ENCODE data around the gene TAF5L.

TAF5L gene

GRCh38 chr1:229585338-229585737 is 40.6 kb downstream of the TAF5L start:
- TF ChIP-seq TEAD4 (IDR thresholded peaks at IDR 0.05) = no peak
- no peak for TF ChIP-seq EGR1 (IDR thresholded peaks at IDR 0.05)
- no peak for TF ChIP-seq RAD21 (IDR thresholded peaks at IDR 0.05; ENCODE audit: low read depth)
- TF ChIP-seq CEBPB (IDR thresholded peaks at IDR 0.05) = no peak
- TF ChIP-seq USF1 (IDR thresholded peaks at IDR 0.05) = no peak

GRCh38 chr1:229582715-229583114 is 43.2 kb downstream of the TAF5L start:
- TF ChIP-seq TAF1 (IDR thresholded peaks at IDR 0.05; ENCODE audit: low read depth) (no peak), CEBPB (IDR thresholded peaks at IDR 0.05) (no peak), FOXM1 (IDR thresholded peaks at IDR 0.05; ENCODE audit: borderline replicate concordance, low read depth) (no peak), EP300 (IDR thresholded peaks at IDR 0.05; ENCODE audit: borderline replicate concordance) (no peak), NFIC (IDR thresholded peaks at IDR 0.05) (no peak), YY1 (IDR thresholded peaks at IDR 0.05; ENCODE audit: low read depth) (no peak)

- no peak for TF ChIP-seq RAD21 (IDR thresholded peaks at IDR 0.05; ENCODE audit: low read depth)
- no peak for TF ChIP-seq MAX (IDR thresholded peaks at IDR 0.05)
- TF ChIP-seq CEBPB (IDR thresholded peaks at IDR 0.05) = no peak
- no peak for TF ChIP-seq REST (IDR thresholded peaks at IDR 0.05; ENCODE audit: low read depth)
- no peak for TF ChIP-seq TCF12 (IDR thresholded peaks at IDR 0.05; ENCODE audit: low read depth)
- TF ChIP-seq ZBTB7A (IDR thresholded peaks at IDR 0.05; ENCODE audit: low read depth) = no peak
Observed at GRCh38 chr1:229582011-229582694, 43.8 kb downstream of the TAF5L start.

- TF ChIP-seq YY1 (IDR thresholded peaks at IDR 0.05; ENCODE audit: low read depth) (no peak), TCF12 (IDR thresholded peaks at IDR 0.05; ENCODE audit: low read depth) (no peak), ZBTB7A (IDR thresholded peaks at IDR 0.05; ENCODE audit: low read depth) (no peak), NFIC (IDR thresholded peaks at IDR 0.05) (no peak), TAF1 (IDR thresholded peaks at IDR 0.05; ENCODE audit: low read depth) (no peak), RAD21 (IDR thresholded peaks at IDR 0.05; ENCODE audit: low read depth) (no peak), CEBPB (IDR thresholded peaks at IDR 0.05) (no peak), MAX (IDR thresholded peaks at IDR 0.05) (no peak), FOXM1 (IDR thresholded peaks at IDR 0.05; ENCODE audit: borderline replicate concordance, low read depth) (no peak), USF1 (IDR thresholded peaks at IDR 0.05) (no peak), EGR1 (IDR thresholded peaks at IDR 0.05) (no peak), TEAD4 (IDR thresholded peaks at IDR 0.05) (no peak), EP300 (IDR thresholded peaks at IDR 0.05; ENCODE audit: borderline replicate concordance) (no peak), REST (IDR thresholded peaks at IDR 0.05; ENCODE audit: low read depth) (no peak), CREB1 (IDR thresholded peaks at IDR 0.05; ENCODE audit: low read depth) (no peak)
Observed at GRCh38 chr1:229581485-229581884, 44.4 kb downstream of the TAF5L start.

- no peak for TF ChIP-seq RAD21 (IDR thresholded peaks at IDR 0.05; ENCODE audit: low read depth)
- TF ChIP-seq FOXM1 (IDR thresholded peaks at IDR 0.05; ENCODE audit: borderline replicate concordance, low read depth) = no peak
Observed at GRCh38 chr1:229579059-229579673, 46.8 kb downstream of the TAF5L start.

GRCh38 chr1:229578168-229579058 is 47.5 kb downstream of the TAF5L start:
- TF ChIP-seq TCF12 (IDR thresholded peaks at IDR 0.05; ENCODE audit: low read depth) = no peak
- no peak for TF ChIP-seq CEBPB (IDR thresholded peaks at IDR 0.05)
- TF ChIP-seq ZBTB7A (IDR thresholded peaks at IDR 0.05; ENCODE audit: low read depth) = no peak

Data from Ishikawa (cell line).